GM12891 (cell line): ENCODE measurements around the gene ACSM3.
"Not testable (repeated sequence)": the region's sequence is repeated elsewhere in the genome, so short reads cannot be mapped to it uniquely, and the experiment has no call there.

Source experiments
- POLR2A ChIP-seq: IDR thresholded peaks from 2 replicates; pipeline ENCODE4 v1.6.1; 2011; ENCODE audit warnings: low read depth, low read length, control low read depth
- POLR2AphosphoS5 ChIP-seq: IDR thresholded peaks from 2 replicates; pipeline ENCODE4 v1.6.1; 2011; ENCODE audit warnings: low read depth, low read length, control low read depth
- SPI1 ChIP-seq: IDR thresholded peaks from 2 replicates; pipeline ENCODE4 v1.6.1; 2011; ENCODE audit warnings: low read depth, low read length, control low read depth

GRCh38 chr16:20717718-20718117 is 46.1 kb upstream of the ACSM3 start:
- not testable (repeated sequence) for TF ChIP-seq POLR2A, POLR2AphosphoS5, SPI1
